Middle frontal gyrus (tissue), 1 donor: ENCODE measurements around the gene ARG2.
"Not testable (repeated sequence)": the region's sequence is repeated elsewhere in the genome, so short reads cannot be mapped to it uniquely, and the experiment has no call there.

Source experiments
- DNase-seq: peaks from one replicate; pipeline ENCODE4 v3.0.0-alpha.2; 2015; ENCODE audit warnings: low spot score; ENCODE audit errors: extremely low spot score

ARG2 gene

DNA sequence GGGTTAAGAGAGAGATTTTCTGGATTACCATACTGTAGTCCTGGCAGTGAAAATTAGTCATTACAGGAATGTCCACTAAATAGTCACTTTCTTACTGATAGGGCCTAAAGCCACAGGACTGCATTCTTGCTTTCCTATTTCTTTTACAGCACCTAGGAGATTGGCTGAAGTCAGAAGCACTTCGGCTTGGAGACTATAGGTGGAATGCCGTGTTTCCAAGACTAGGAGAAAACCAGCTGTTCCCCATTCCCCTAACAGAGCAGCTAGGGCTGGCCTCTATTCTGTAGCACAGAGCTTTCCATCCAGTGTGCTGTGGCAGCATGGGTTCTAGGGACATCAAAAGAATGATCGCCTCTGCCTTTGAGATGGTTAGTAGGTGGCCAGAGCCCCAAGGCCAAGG is 34.7 kb upstream of the ARG2 start:
- no peak for DNase-seq

DNA sequence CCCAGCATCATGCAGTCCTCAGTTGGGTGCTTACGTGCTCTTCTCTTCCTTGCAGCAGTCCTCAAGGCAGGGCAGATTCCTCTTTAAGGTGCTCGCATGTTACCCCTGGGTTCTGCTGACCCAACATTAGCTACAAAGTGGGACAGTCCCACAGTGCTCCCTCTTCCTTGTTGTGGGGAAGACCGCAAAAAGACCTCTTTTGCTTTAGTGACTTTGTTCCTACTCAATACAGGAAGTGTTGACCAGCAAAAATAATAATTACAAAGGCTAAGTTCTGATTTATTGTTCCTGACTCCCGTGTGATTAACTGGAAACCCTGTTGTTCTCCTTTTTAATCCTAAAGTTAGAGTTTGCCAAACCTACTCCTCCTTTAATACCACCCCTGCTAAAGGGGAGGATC is 33.4 kb upstream of the ARG2 start:
- no peak for DNase-seq

DNA sequence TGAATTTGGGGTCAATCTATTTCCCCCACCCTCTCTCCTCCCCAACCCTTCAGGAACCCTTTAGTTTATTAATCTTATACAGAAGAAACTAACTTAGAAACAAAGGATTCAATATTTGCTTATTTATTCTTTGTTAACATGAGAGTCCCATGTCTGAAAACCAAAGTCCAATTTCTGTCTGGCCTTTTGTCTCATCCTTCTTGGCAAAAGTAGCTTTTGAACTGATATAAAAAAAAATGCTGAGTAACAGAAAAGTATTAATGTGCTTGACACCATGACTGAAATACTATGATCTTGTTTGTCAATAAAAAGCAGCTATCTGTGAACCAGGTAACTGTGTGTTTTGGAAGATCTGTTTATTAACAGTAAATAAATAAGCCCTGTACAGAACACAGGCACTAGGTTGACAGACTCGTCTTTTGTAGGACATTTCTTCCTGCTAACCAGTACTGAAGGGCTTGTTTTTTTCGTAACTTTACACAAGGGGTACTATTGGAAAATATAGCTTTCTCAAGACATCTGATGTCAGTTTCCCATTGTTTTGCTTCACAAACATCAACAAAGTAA is 30.4 kb upstream of the ARG2 start:
- DNase-seq, result no peak

DNA sequence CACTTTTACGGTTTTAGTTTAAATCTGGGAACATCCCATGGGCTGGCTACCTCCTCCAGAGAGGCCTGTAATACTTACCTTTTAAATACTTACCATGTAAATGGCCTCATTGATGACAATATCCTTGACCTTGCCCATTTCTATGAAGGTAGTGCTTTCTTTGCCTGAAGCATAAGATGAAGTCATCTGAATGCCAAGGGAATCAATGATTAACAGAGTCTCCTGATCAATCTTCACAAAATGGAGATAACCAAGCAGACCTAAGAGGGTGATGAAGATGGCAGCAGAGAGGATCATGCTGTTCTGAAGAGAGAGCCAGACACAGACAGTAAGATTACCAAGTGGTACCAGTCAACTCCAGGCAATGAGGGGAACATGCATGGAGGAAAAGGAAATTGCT is 26.1 kb upstream of the ARG2 start:
- DNase-seq, result not testable (repeated sequence)

DNA sequence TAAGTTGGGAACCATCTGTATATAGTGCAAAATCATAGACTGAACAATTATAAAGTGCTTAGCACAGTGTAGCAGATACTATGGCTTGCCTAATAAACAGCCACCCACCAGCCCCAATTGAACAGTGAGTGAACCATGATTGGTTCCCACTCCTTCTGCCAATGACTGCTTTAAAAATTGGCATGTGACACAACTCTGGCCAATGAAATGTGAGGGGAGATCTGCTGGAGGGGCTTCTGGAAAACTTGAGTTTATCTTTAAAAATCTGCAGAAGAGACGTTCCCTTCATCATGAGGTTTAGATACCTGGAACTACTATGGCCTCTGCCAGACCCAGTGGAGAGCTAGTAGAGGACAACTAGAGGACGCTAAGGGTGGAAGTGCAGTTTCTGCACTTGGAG is 24.3 kb upstream of the ARG2 start:
- DNase-seq, result no peak

DNA sequence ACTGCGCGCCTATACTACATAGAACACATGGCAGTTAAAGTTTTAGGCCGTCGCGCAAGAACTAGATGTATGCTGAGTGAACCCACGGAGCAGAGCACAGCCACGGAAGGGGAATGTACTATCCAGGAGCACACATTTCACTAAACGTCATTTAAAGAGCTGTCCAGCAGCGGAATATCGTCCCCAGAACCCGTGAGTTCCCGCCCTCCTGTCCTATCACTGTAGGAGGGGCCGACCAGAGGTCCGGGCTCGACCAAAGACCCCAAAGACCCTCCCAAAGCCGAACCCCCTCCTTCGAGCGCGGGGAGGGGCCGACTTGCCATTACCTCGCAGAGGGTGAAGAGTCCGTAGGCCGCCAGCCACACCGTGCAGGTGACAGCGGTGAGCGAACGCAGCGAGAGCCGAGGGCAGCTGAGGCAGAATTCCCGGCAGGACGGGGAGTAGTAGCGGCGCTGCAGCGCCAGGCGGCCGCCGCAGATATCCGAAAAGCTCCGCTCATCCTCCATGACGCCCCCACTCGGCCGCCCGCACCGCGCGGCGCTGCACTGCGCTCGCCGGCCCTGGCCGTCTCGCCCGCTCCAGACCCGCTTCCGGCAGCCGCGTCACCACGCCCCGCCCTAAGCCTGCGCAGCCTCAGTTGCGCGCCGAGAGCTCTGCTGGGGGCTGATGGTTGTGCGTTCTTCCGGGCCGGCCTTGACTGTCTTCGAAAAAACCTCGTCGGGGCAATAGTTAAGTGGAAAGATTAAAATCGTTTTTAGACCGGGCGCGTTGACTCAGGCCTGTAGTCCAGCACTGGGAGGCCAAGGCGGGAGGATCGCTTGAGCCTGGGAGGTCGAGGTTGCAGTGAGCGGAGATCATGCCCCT is 19.8 kb upstream of the ARG2 start, which contains the start of gene PIGH:
PIGH (minus strand) TSS at position 571 of the 864 bp plus-strand sequence; CDS start at position 506, 65 bp downstream.
- peak; percentile 92 for DNase-seq

DNA sequence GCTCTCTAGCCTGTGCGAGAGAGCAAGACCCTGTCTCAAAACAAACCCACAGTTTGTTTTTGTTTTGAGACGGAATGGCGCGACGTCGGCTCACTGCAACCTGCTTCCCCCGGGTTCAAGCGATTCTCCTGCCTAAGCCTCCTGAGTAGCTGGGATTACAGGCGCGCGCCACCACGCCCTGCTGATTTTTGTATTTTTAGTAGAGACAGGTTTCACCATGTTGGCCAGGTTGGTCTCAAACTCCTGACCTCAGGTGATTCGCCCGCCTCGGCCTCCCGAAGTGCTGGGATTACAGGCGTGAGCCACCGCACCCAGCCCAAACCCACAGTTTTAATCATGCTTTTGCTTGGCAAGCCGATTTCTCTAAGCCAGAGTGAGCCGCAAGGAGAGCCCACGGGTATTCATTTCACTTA is 19.2 kb upstream of the ARG2 start:
- not testable (repeated sequence) for DNase-seq

DNA sequence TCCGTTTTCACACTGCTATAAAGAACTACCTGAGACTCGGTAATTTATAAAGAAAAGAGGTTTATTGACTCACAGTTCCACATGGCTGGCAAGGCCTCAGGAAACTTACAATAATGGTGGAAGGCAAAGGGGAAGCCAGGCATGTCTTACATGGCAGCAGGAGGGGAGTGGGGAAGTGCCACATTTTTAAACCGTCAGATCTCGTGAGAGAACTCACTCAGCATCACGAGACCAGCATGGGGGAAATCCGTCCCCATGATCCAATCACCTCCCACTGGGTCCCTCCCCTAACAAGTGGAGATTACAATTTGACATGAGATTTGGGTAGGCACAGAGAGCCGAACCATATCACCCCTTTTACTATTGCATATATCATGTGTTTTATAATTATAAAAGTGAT is 17.6 kb upstream of the ARG2 start:
- DNase-seq, result no peak

DNA sequence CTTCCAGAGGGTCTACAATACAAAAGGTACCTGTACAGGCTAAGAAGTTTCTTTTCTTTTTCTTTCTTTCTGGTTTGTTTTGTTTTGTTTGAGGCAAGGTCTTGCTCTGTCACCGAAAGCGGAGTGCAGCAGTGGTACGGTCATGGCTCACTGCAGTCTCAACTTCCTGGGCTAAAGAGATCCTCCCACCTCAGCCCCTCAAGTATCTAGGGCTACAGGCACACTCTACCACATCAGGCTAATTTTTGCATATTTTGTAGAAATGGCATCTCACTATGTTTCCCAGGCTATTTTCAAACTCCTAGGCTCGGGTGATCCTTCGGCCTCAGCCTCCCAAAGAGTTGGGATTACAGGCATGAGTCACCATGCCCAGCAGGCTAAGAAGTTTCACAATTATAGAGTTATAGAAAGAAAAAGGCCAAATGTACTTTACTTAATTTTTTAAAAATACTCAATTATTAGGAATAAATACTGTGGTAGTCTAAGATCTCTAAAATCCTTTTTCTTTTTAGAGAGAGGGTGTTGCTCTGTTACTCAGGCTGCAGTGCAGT is 16.6 kb upstream of the ARG2 start:
- DNase-seq, result no peak

DNA sequence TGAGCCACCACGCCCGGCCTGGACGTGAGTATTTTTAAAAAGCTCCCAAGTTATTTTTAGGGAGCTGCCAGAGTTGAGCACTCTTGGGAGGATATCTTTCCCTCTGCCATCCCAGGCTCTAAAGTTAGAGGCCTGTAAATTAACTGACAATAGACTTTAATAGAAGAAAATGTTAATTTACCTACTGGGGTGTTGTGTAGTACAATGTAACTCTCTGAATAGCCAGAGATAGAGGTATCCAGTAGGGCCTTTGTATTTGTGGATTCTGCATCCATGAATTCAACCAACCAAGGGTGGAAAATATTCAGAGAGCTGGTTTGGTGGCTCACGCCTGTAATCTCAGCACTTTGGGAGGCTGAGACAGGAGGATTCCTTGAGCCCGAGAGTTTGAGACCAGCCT is 12.1 kb upstream of the ARG2 start:
- no peak for DNase-seq

DNA sequence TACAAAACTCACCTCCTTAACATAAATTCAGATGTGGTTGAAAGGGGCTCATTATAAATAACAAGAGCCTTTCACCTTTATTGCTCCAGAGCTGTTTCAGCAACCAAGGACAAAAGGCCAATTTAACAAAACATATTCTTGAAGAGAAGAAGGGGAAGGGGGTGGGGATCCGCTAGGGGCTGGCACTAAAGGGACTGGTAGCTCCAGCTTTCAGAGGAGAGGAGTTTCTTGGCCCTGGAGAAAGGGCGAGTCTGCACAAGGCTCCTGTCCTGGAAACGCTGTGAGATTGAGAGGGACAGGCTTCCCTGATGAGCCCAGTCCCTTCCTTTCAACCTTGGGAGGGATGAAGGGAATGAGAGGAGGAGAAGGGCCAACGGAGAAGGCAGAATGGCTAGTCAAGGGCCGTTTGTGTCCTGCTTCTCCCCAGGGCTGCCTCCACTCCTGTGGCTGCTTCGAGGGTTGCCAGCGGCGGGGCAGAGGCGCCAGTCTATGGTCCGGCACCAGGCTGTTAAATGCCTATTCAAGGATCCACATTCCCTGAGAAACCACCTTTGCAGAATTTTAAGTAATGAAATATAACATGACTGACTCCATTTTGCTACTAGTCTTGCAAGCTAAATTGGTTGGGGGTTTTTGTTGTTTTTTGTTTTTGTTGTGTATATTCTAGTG is 9.9 kb upstream of the ARG2 start:
- no peak for DNase-seq

DNA sequence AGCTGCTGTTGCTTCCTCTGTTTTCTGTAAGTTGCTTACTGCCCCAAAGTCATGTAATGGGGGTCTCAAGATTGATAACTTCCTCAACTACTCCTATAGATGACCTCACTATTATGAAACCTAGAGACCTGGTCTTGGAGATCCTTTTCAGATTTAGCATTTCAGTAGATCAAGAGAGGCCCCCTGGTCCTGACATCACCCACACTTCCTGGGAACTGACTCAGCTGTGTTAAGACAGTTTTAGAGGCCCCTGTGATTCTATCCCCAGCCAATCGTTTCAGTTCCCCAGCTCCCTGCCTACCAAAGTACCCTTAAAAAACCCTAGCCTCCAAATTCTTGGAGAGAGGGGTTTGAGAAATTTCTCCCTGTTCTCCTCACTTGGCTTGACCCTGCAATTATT is 9.2 kb upstream of the ARG2 start:
- no peak for DNase-seq

DNA sequence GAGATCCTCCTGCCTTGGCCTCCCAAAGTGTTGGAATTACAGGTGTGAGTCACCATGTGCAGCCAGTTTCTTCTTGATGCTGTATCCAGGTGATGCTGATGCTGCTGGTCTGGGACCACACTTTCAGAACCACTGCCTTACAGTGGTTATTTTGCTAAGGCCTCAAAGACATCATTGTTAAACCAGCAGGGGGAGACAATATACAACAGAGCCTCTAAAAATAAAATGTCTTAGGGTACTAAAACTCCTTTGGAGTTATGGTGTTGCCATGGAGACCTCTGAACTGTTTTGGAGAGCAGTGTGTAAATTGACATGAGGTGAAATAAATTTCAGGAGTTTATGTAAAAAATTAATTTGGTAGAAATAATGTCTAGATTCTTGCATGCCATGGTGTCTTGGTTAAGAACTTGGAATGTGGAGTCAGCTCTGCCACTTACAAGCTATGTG is 1.1 kb upstream of the ARG2 start:
- peak; percentile 51 for DNase-seq

DNA sequence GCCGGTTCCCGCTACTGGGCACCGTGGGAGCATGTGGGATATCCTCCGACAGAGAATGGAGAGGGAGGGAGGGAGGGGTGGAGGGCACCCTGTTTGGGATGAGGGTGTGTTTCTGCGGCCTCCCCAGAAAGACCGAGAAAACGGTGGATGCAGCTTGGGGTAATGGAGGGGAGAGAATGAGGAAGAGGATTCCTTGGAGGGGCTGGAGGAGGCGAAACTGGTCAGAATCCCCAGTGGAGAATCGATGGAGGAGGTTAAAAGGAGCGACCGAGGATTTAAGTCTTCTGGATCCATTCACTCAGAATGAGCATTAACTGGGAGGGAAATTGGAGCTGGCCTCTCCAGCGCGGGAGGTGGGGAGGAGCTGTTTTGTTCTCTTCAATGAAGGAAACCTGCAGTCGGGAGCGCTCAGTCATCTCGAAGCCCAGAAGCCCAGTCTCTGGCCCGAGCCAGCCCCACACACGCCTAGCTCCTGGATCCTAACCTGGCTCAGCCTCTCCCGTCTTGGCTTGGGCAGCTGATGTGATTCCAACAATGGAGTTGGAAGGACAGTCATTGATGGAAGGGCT is 581 bp downstream of the ARG2 start:
- no peak for DNase-seq

DNA sequence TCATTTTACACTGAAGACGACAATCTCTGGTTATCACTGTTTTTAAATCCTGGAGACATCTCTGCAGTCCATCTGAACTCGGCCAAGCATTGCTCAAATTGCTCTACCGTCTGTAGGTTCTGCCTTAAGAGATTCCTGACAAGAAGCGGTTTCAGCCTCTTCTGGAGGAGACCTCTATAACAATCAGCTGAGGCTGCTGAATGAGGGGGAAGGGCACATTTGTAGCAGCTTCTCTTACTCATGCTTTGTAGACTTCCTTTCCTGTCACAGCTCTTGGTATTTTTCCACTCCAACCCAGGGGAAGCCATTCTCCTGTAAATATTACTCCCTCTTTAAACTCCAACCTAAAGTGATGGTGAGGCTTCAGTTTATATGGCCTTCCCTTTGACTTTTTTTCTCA is 3.0 kb downstream of the ARG2 start:
- DNase-seq, result peak; percentile 8

DNA sequence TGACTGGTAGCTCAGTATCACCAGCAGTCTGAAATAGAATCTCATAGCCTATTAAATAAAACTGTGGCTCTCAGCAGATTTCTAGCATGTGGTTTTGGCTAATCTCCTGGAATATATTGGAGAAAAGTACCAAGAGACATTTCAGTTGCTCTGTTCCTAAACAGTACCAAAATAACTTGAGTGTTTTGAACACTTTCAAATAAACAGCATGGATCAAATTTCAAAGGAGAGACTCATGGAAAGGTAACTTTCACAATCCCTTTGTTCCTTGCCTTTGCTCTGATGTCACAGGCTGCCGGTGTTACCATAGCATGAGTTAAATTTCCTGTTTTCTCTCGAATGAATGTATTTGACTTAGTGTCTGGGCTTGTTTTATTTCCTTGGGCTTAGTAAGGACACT is 3.4 kb downstream of the ARG2 start:
- DNase-seq, result no peak

DNA sequence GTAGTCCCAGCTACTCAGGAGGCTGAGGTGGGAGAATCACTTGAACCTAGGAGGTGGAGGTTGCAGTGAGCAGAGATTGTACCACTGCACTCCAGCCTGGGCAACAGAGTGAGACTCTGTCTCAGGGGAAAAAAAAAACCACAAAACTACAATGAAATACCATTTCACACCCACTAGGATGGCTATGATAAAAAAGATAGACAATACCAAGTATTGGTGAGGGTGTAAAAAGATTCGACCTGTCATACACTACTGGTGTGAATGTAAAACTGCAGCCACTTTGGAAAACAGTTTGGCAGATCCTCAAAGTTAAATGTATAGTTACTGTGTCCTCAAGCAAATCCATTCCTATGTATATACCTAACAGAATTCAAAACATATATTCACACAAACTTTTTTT is 6.4 kb downstream of the ARG2 start:
- not testable (repeated sequence) for DNase-seq

DNA sequence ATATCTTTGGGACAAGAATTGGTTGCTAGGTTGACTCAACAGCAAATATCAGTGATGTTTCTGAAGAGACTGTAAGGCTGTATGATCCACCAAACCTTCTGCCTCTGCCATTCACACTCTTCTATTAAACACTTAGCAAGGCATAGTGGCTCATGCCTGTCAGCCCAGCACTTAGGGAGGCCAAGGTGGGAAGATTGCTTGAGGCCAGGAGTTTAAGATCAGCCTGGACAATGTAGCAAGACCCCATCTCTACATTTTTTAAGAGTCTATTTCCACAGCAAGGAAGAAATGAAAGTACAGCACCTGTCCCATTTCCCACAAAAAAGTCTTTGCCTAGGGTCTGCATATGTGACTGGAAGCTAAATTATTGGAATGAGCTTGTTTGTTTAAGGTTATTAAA is 7.8 kb downstream of the ARG2 start:
- DNase-seq, result no peak

DNA sequence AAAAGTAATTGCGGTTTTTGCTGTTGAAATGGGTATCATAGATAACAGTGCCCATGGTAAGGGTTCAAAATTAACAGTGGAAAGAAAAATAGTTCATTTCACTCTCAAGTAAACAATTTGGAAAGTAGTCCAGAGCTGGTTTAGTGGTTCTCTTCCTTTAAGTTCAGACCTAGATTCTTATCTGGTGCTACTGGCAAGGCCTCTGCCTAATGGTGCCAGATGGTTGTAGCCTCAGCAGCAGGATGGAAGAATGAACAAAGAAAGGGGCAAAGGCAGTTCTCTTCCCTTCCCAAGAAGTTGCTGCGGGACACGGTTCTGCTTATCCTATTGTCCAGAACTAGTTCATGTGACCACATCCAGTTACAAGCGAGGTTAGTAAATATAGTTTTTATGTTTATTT is 10.5 kb downstream of the ARG2 start:
- DNase-seq, result no peak

DNA sequence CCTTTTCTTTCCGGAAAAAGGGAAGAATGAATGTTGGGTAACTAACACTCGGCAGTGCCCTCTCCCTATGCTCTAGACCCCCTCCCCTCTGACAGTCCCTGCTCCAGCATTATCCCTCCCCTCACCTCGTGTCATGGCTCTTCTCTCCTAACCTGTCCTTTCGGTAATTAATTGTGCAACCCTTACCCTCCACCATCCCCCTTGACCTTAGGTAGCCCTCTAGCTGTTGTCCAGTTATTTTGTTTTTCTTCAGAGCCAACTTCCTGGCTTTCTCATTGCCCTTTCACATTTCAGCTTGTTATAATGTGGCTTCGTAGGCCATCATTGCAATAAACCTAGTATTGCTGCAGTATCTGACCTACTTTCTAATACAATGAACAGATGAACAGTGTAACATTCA is 11.2 kb downstream of the ARG2 start:
- DNase-seq, result no peak

DNA sequence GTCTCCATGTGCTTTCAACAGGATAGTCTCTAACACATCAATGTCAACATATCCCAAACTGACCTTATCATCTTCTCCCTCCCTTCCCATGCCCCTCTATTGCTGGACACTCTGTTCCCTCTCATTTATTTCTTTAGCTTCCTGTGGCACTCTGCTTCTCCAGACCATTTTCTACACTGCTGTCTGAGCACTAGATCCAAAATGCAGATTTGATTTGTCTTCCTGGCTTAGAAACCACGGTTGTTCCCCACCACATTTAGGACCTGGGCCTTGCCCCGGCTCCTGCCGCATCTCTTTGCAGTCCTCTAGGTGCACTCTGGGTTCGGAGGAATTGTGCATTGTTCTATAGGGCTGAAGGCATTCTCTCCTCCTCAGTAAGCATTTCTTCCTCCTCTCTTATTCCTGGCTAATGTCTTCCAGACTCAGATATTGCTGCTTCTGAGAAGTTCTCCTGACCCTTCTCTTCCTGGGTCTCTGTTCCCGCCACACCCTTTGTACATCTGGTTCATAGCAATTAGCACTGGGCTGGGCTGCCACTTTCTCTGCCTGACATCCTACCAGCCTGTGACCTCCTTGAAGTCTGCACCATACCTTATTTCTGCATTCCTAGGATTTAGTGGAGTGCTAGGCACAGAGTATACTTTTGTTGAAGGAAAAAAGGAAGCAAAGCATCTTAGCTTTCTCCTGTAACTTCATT is 13.9 kb downstream of the ARG2 start:
- no peak for DNase-seq
